Body of pancreas (tissue), 4 donors: ENCODE data around the gene HES1.
A peak's percentile ranks its signal among the peaks of the same experiment; 100 is the strongest.

Experiments
- CTCF ChIP-seq, 7 experiments: fragments of 450-650 bp in 4 of 7; fragments of 200-600 bp in 3 of 7; sonication (generic) in 3 of 7; IDR thresholded peaks; one replicate each; pipeline ENCODE4 v1.5.1; 2016 to 2019; ENCODE audit warnings: antibody characterized with exemption in 7 of 7
- POLR2A ChIP-seq, 3 donors: fragments of 450-650 bp; IDR thresholded peaks; one replicate each; pipeline ENCODE4 v1.6.1; 2016; ENCODE audit warnings: antibody characterized with exemption in 3 of 3, mild to moderate bottlenecking in 2 of 3

GRCh38 chr3:194141415-194142155 lies 5.6 kb downstream of the HES1 start:
- TF ChIP-seq POLR2A (IDR thresholded peaks at IDR 0.05), result peak; percentile 64 to 79 (median 70)
- TF ChIP-seq CTCF (IDR thresholded peaks at IDR 0.05), result peak in 4 of 7 experiments; percentile 8 to 28 (median 26)
